ENCODE measurements around the gene OSBP2. TPM values are rescaled to one million over a fixed set of nuclear protein-coding genes. Genes with fewer than 3 reads are reported as not detected.

OSBP2 gene
- total RNA-seq, 2 experiments from 2014 or later = 0.58 to 0.72 TPM

DNA sequence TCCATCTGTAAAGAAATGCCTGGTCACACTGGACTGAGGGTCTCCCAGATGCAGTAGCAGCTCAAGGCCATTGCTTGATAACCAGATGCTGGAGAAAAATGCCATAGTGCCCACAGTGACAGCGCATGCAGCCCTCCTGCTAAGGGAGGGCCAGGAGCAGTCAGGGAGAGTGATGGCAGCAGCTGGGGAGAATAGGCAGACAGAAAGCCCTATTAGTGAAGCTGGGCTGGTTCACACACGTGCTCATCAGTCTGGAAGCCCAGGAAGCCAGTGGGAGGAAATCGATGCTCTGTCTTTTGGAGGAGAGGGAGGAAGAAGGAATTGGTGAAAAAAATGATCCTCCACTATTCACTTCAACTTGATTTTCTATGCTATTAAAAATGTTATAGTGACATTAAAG, 82.9 kb downstream of the OSBP2 start:
- ChIA-PET CTCF (interaction anchor here (1.5 kb wide), 1 partner anchor 14 kb away, joined by 6 read pairs; no protein-coding TSS in a partner anchor), POLR2A (no interaction called here)
- H3K27ac Mint-ChIP-seq = no peak overlapping the region
- ATAC-seq (no peak), DNase-seq (no peak)
- intact Hi-C loops (cut with micrococcal nuclease) = no loop called here
- H3K9me3 Mint-ChIP-seq = no peaks in the 10 kb centered on the region
- no peak overlapping the region for H3K4me3 Mint-ChIP-seq
- no peaks in the 10 kb centered on the region for H3K36me3 Mint-ChIP-seq (ENCODE audit: low read depth)
- no peaks in the 10 kb centered on the region for H3K4me1 Mint-ChIP-seq (ENCODE audit: low read depth)
- H3K27me3 Mint-ChIP-seq = peaks cover 2% of the 10 kb centered on the region
- no peak for TF ChIP-seq CTCF (IDR thresholded peaks at IDR 0.05)

- ATAC-seq (no peak), DNase-seq (no peak)
- Mint-ChIP-seq H3K4me1 (ENCODE audit: low read depth) (no peaks in the 10 kb centered on the region), H3K4me3 (no peak overlapping the region), H3K36me3 (ENCODE audit: low read depth) (no peaks in the 10 kb centered on the region), H3K9me3 (no peaks in the 10 kb centered on the region), H3K27me3 (peaks cover 2% of the 10 kb centered on the region), H3K27ac (no peak overlapping the region)
- intact Hi-C loops (cut with micrococcal nuclease) = no loop called here
- ChIA-PET CTCF (no interaction called here), POLR2A (no interaction called here)
- TF ChIP-seq CTCF (IDR thresholded peaks at IDR 0.05) = no peak
Observed at GRCh38 chr22:30778261-30778660, 83.6 kb downstream of the OSBP2 start.

GRCh38 chr22:30780026-30780425, 85.4 kb downstream of the OSBP2 start:
- no peak for ATAC-seq
- TF ChIP-seq CTCF (IDR thresholded peaks at IDR 0.05) = no peak
- no peaks in the 10 kb centered on the region for H3K36me3 Mint-ChIP-seq (ENCODE audit: low read depth)
- intact Hi-C loops (cut with micrococcal nuclease) = no loop called here
- DNase-seq = no peak
- CTCF ChIA-PET = no interaction called here
- H3K9me3 Mint-ChIP-seq = no peaks in the 10 kb centered on the region
- no peak overlapping the region for H3K27ac Mint-ChIP-seq
- H3K4me1 Mint-ChIP-seq (ENCODE audit: low read depth) = no peaks in the 10 kb centered on the region
- H3K27me3 Mint-ChIP-seq = peaks cover 2% of the 10 kb centered on the region
- H3K4me3 Mint-ChIP-seq = no peak overlapping the region
- POLR2A ChIA-PET = interaction anchor here (0.6 kb wide), 1 partner anchor 374 kb away, joined by 3 read pairs; no protein-coding TSS in a partner anchor

DNA sequence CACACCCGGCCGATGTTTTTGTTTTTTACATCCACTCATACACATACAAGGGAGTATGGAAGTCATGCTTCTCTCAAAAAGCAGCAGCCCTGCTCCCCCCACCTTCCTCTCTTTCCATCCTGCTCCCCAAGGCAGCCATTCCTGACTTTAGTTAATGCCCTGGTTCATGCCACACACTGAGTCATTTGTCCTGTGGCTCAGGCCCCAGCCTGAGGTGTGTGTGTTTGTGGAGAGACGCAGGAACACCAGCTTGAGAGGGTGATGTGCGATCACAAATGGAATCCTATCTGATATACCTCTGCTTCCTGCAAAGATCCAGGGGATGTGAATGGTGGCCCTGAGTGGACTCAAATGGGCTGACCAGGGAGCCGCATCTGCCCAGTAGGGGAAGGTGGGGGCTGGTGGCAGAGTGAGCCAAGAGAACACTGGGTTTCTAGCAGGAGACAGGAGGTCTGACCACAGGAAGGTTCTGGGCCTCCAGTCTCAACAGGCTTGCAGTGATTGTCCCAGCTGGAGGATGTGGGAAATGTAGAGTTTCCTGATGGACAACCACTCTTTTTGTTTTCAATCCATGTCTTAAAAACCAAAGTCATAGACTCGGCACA, 86.7 kb downstream of the OSBP2 start:
- H3K27me3 Mint-ChIP-seq = peaks cover 3% of the 10 kb centered on the region
- no peaks in the 10 kb centered on the region for H3K4me1 Mint-ChIP-seq (ENCODE audit: low read depth)
- CTCF ChIA-PET = interaction anchor here (1.6 kb wide), 1 partner anchor 18 kb away, joined by 3 read pairs; no protein-coding TSS in a partner anchor
- no peak for TF ChIP-seq CTCF (IDR thresholded peaks at IDR 0.05)
- POLR2A ChIA-PET = no interaction called here
- no peaks in the 10 kb centered on the region for H3K36me3 Mint-ChIP-seq (ENCODE audit: low read depth)
- no peak for ATAC-seq
- H3K27ac Mint-ChIP-seq = no peak overlapping the region
- H3K9me3 Mint-ChIP-seq = no peaks in the 10 kb centered on the region
- no peak overlapping the region for H3K4me3 Mint-ChIP-seq
- DNase-seq = no peak
- intact Hi-C loops (cut with micrococcal nuclease) = no loop called here

- peaks cover 3% of the 10 kb centered on the region for H3K27me3 Mint-ChIP-seq
- CTCF ChIA-PET = interaction anchor here (1.6 kb wide), 1 partner anchor 20 kb away, joined by 3 read pairs; no protein-coding TSS in a partner anchor
Observed at GRCh38 chr22:30782613-30783012, 87.9 kb downstream of the OSBP2 start.

More at GRCh38 chr22:30782613-30783012, 87.9 kb downstream of the OSBP2 start:
- Mint-ChIP-seq H3K9me3 (no peaks in the 10 kb centered on the region), H3K36me3 (ENCODE audit: low read depth) (no peaks in the 10 kb centered on the region), H3K27ac (no peak overlapping the region), H3K4me1 (ENCODE audit: low read depth) (no peaks in the 10 kb centered on the region), H3K4me3 (no peak overlapping the region)
- intact Hi-C loops (cut with micrococcal nuclease) = no loop called here
- ATAC-seq (no peak), DNase-seq (no peak)
- no peak for TF ChIP-seq CTCF (IDR thresholded peaks at IDR 0.05)
- POLR2A ChIA-PET = no interaction called here

Measured in activated CD8-positive, alpha-beta T cell treated with anti-CD3 and anti-CD28 coated beads for 36 hours (primary cell).